ENCODE measurements around the gene LYPD6.

DNA sequence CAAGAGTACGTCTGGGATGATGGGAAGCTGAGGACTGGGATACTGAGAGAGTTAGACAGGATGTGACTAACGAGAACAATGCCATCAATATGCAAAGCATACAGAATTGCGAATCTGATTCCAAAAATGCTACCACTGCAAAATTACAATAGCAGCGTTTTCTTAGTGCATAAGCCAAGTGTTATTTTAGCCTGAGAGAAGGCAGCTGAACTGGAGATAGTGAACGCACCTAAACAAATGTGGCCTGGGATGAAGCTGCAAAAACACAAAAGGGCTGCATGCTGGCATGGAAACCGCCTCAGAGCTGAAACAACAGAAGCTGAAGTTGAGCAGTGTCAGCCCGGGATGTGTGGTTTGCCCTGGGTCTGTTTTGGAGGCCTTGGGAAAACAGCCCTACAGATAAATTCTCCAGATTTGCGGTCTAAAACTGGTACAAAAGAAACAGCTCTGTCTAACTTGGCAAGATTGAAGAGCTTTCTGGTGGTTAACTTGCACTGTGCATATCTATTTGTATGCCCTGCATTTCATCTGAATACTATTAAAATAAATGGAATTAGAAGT is 45.5 kb downstream of the LYPD6 start:
- no peak for TF ChIP-seq POLR2A (IDR thresholded peaks at IDR 0.05)
- TF ChIP-seq, protein P1, sequence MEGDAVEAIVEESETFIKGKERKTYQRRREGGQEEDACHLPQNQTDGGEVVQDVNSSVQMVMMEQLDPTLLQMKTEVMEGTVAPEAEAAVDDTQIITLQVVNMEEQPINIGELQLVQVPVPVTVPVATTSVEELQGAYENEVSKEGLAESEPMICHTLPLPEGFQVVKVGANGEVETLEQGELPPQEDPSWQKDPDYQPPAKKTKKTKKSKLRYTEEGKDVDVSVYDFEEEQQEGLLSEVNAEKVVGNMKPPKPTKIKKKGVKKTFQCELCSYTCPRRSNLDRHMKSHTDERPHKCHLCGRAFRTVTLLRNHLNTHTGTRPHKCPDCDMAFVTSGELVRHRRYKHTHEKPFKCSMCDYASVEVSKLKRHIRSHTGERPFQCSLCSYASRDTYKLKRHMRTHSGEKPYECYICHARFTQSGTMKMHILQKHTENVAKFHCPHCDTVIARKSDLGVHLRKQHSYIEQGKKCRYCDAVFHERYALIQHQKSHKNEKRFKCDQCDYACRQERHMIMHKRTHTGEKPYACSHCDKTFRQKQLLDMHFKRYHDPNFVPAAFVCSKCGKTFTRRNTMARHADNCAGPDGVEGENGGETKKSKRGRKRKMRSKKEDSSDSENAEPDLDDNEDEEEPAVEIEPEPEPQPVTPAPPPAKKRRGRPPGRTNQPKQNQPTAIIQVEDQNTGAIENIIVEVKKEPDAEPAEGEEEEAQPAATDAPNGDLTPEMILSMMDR (IDR thresholded peaks at IDR 0.05 in 4 of 5, conservative IDR thresholded peaks at IDR 0.05 in 1 of 5) = no peak
